Prostate gland (tissue), 2 donors: ENCODE data around the gene DUXB.

Experiments
- CTCF ChIP-seq, 4 experiments: fragments of 200-600 bp in 2 of 4; fragments of 450-650 bp in 2 of 4; sonication (generic) in 2 of 4; IDR thresholded peaks; 1 replicate in 3 of 4; 2 replicates in 1 of 4; pipeline ENCODE4 v1.5.1; 2016 to 2019; ENCODE audit warnings: antibody characterized with exemption in 4 of 4, mild to moderate bottlenecking in 2 of 4, moderate library complexity in 2 of 4
- POLR2A ChIP-seq: fragments of 450-650 bp; IDR thresholded peaks from one replicate; pipeline ENCODE4 v1.6.1; 2016; ENCODE audit warnings: antibody characterized with exemption, mild to moderate bottlenecking
- POLR2AphosphoS5 ChIP-seq: sonication (generic); formaldehyde crosslinking; IDR thresholded peaks from one replicate; pipeline ENCODE4 v1.6.1; 2017; ENCODE audit warnings: antibody characterized with exemption

- no peak for TF ChIP-seq CTCF (IDR thresholded peaks at IDR 0.05)
- TF ChIP-seq POLR2AphosphoS5, result no peak
- TF ChIP-seq POLR2A, result no peak
These were observed 2.0 kb upstream of the DUXB start for GRCh38 chr16:75703306-75703705.
